Measurements from ENCODE around the gene TH. TPM values are rescaled to one million over a fixed set of nuclear protein-coding genes. Genes with fewer than 3 reads are reported as not detected.

TH gene
- total RNA-seq, 6 donors from 2014 or later = not detected

DNA sequence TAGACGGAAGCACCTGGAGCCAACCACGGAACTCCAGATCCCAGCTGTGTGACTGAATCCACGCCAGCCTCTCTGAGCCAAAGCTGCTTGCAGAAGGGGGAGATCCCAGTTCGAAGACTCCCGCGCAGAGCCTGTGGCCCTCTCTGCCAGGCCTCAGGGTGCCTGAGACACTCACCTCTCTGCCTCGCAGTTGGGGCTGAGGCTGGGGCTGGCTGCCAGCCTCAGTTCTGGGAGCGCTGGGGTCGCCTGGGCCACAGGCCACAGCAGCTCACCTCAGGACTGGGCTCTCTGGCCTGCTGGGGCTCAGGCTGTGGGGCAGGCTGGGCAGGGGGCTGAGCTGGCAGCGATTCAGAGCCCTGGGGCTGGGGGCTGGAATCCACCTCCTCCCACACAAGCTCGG is 24.2 kb downstream of the TH start:
- TF ChIP-seq, protein P1, sequence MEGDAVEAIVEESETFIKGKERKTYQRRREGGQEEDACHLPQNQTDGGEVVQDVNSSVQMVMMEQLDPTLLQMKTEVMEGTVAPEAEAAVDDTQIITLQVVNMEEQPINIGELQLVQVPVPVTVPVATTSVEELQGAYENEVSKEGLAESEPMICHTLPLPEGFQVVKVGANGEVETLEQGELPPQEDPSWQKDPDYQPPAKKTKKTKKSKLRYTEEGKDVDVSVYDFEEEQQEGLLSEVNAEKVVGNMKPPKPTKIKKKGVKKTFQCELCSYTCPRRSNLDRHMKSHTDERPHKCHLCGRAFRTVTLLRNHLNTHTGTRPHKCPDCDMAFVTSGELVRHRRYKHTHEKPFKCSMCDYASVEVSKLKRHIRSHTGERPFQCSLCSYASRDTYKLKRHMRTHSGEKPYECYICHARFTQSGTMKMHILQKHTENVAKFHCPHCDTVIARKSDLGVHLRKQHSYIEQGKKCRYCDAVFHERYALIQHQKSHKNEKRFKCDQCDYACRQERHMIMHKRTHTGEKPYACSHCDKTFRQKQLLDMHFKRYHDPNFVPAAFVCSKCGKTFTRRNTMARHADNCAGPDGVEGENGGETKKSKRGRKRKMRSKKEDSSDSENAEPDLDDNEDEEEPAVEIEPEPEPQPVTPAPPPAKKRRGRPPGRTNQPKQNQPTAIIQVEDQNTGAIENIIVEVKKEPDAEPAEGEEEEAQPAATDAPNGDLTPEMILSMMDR (IDR thresholded peaks at IDR 0.05) = no peak
- TF ChIP-seq POLR2A (IDR thresholded peaks at IDR 0.05) = no peak
- no peak for TF ChIP-seq POLR2AphosphoS5 (IDR thresholded peaks at IDR 0.05)
- no peak for TF ChIP-seq EP300 (IDR thresholded peaks at IDR 0.05)
- Histone ChIP-seq H3K9me3 (no peaks in the 10 kb centered on the region), H3K27me3 (peaks cover 0 to 52% (median 30%) of the 10 kb centered on the region in 4 donors), H3K27ac (no peak overlapping the region), H3K4me1 (peaks cover 15 to 20% (median 18%) of the 10 kb centered on the region in 4 donors), H3K36me3 (no peaks in the 10 kb centered on the region), H3K4me3 (no peak overlapping the region)
- 56 to 58% methylated on average over 6 to 8 of the region's 11 CpGs for WGBS, 2 donors
- DNase-seq (peak in 1 of 2 donors; percentile 69), ATAC-seq (ENCODE audit: low FRiP score in 2 of 2) (no peak)

DNA sequence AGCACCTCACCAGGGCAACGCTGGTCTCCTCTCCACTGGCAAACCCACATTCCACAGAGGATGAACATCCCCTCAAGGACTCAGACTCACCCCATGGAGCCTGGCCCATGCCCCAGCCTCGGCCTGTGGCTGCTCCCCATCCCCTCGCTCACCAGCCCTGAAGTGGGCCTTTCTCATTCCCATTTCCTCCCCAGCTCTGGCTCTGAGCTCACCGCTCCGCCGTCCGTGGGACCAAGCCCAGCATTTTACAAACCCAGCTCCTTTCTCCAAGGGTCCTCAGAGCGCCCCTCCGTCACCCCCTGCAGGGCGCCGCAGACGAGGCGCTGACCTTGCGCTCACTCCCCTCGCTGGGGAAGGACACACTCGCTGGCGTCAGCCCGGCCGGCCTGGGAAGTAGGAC is 25.6 kb downstream of the TH start:
- Histone ChIP-seq H3K27ac (no peak overlapping the region), H3K4me1 (peaks cover 10 to 14% (median 12%) of the 10 kb centered on the region in 4 donors), H3K36me3 (no peaks in the 10 kb centered on the region), H3K27me3 (peaks cover under 1 to 53% (median 35%) of the 10 kb centered on the region in 4 donors), H3K9me3 (no peaks in the 10 kb centered on the region), H3K4me3 (no peak overlapping the region)
- ATAC-seq (ENCODE audit: low FRiP score in 2 of 2) (no peak), DNase-seq (peak in 1 of 2 donors; percentile 74)
- 36 to 63% methylated on average over 13 to 17 of the region's 19 CpGs for WGBS, 2 donors
- TF ChIP-seq POLR2AphosphoS5 (IDR thresholded peaks at IDR 0.05) (no peak), EP300 (IDR thresholded peaks at IDR 0.05) (no peak), POLR2A (IDR thresholded peaks at IDR 0.05) (no peak)
- TF ChIP-seq, protein P1 (IDR thresholded peaks at IDR 0.05) = no peak

DNA sequence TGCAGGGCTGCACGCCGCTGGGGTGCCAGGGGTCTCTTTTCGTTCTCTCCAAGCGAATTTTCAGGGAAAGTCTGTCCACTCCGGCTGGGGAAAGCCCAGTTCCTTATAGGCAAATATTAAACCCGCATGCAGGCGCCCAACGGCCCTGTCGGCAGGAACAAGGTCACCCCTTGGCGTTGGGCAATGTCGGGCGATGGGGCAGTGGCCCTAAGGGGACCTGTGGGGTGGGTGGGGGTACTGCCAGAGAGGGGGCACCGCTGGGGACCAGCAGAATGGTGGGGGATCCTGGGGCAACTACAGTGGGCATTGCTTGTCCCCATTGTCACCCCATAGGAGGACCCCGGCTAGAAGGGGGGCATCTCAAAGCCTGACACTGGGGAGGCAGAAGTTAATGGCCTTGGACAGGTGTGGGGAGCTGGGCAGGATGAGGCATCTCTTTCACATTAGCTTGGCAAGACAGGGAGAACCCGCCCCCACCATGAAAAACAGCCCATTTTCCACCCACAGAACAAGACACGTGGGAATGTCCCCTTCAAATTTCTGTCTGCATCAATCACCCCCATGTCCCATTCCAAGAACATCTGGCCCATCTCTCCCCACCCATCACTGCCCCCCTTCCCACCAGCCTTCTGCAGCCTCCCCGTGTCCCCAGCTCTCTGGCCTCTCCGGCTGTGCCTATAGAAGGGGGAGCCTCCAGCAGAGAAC is 26.9 kb downstream of the TH start:
- ATAC-seq (ENCODE audit: low FRiP score in 2 of 2) = no peak
- Histone ChIP-seq H3K27ac (no peak overlapping the region), H3K27me3 (peaks cover 3 to 60% (median 46%) of the 10 kb centered on the region in 4 donors), H3K9me3 (no peaks in the 10 kb centered on the region), H3K36me3 (no peaks in the 10 kb centered on the region), H3K4me1 (peaks cover 14 to 26% (median 21%) of the 10 kb centered on the region in 4 donors), H3K4me3 (no peak overlapping the region)
- DNase-seq = no peak
- 12 to 20% methylated on average over 8 to 18 of the region's 18 CpGs for WGBS, 2 donors
- TF ChIP-seq EP300 (IDR thresholded peaks at IDR 0.05) (no peak), POLR2A (IDR thresholded peaks at IDR 0.05) (no peak), POLR2AphosphoS5 (IDR thresholded peaks at IDR 0.05) (no peak)
- TF ChIP-seq, protein P1 (IDR thresholded peaks at IDR 0.05) = no peak

DNA sequence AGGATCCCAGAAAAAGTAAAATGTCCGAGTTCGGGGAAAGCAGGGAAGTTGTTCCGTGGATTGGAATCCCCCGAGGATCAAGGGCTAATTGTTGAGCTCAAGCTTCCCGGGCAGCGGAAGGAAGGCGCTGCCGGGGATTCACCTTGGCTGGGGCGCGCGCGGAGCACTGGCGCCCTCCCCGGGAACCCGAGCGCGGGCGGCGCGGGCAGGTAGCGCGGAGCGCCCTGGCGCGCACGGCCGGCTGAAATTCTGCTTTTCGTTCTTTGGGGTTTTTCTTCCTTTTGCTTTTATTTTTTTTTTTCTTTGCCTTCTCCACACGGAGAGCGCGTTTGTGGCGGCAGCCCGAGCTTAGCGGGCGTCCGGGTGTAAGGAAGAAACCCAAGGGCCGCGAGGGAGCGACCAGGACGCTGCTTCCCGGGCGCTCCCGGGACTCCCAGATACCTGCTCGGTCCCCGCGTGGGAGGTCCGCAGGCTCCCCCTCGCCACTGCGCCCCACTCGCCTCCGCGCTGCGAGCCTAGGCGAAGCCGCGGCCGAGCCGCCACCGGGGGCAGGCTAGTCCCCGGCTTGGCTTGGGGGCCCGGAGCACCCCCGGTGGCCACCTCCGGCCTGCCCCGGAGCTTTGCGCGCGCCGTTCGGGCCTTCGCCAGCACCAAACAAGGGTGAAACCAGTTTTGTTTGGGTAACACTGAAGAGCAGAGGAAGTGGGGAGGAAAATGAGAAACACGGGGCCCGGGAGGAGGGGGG is 27.6 kb downstream of the TH start:
- Histone ChIP-seq H3K36me3 (no peaks in the 10 kb centered on the region), H3K9me3 (no peaks in the 10 kb centered on the region), H3K4me1 (peaks cover 14 to 34% (median 24%) of the 10 kb centered on the region in 4 donors), H3K27me3 (peaks cover 3 to 67% (median 51%) of the 10 kb centered on the region in 4 donors), H3K4me3 (no peak overlapping the region), H3K27ac (no peak overlapping the region)
- DNase-seq (peak in 1 of 2 donors; percentile 81), ATAC-seq (ENCODE audit: low FRiP score in 2 of 2) (no peak)
- WGBS, 2 donors = 1 to 3% methylated on average over 49 to 71 of the region's 72 CpGs
- TF ChIP-seq EP300 (IDR thresholded peaks at IDR 0.05) (no peak), POLR2AphosphoS5 (IDR thresholded peaks at IDR 0.05) (no peak), POLR2A (IDR thresholded peaks at IDR 0.05) (no peak)
- TF ChIP-seq, protein P1 (IDR thresholded peaks at IDR 0.05) = no peak

Data from upper lobe of left lung (tissue), 6 donors.